IPS-NIHi7 (cell line): ENCODE data around the gene PCNA.
"Not testable (repeated sequence)": the region's sequence is repeated elsewhere in the genome, so short reads cannot be mapped to it uniquely, and the experiment has no call there.

Experiments used
- DNase-seq: peaks from one replicate; pipeline ENCODE4 v3.0.0; 2012; ENCODE audit warnings: mixed read lengths; ENCODE audit errors: extremely low spot score

Gene PCNA

GRCh38 chr20:5099009-5099408 is 20.7 kb downstream of the PCNA start:
- not testable (repeated sequence) for DNase-seq

GRCh38 chr20:5096463-5096862 is 23.3 kb downstream of the PCNA start:
- DNase-seq: no peak

GRCh38 chr20:5095931-5096330 is 23.8 kb downstream of the PCNA start:
- DNase-seq: no peak

GRCh38 chr20:5095454-5095853 is 24.3 kb downstream of the PCNA start:
- no peak for DNase-seq

- no peak for DNase-seq
These were observed 26.9 kb downstream of the PCNA start for GRCh38 chr20:5092765-5093339.

- no peak for DNase-seq
These were observed 27.9 kb downstream of the PCNA start for GRCh38 chr20:5091902-5092301.

- DNase-seq: no peak
These were observed 29.6 kb downstream of the PCNA start for GRCh38 chr20:5090191-5090590.

GRCh38 chr20:5088688-5089087 is 31.1 kb downstream of the PCNA start:
- no peak for DNase-seq

GRCh38 chr20:5085380-5085779 is 34.4 kb downstream of the PCNA start:
- DNase-seq: no peak

GRCh38 chr20:5080384-5080877 is 39.3 kb downstream of the PCNA start:
- DNase-seq: no peak

- no peak for DNase-seq
These were observed 41.3 kb downstream of the PCNA start for GRCh38 chr20:5078399-5078958.

GRCh38 chr20:5077761-5078387 is 41.9 kb downstream of the PCNA start:
- no peak for DNase-seq

- DNase-seq: not testable (repeated sequence)
These were observed 42.8 kb downstream of the PCNA start for GRCh38 chr20:5076913-5077312.

- DNase-seq: no peak
These were observed 45.5 kb downstream of the PCNA start for GRCh38 chr20:5074232-5074674.

- DNase-seq: no peak
These were observed 46.0 kb downstream of the PCNA start for GRCh38 chr20:5073660-5074231.

- DNase-seq: no peak
These were observed 46.8 kb downstream of the PCNA start for GRCh38 chr20:5072756-5073659.

- DNase-seq: not testable (repeated sequence)
These were observed 47.8 kb downstream of the PCNA start for GRCh38 chr20:5071942-5072341.

- DNase-seq: no peak
These were observed 49.2 kb downstream of the PCNA start for GRCh38 chr20:5070570-5070969.

- DNase-seq: no peak
These were observed 49.7 kb downstream of the PCNA start for GRCh38 chr20:5070081-5070480.

- no peak for DNase-seq
These were observed 50.5 kb downstream of the PCNA start for GRCh38 chr20:5069141-5069806.
